ENCODE results near the gene MYRIP. TPM values are rescaled to one million over a fixed set of nuclear protein-coding genes. Genes with fewer than 3 reads are reported as not detected.

MYRIP gene
- polyA plus RNA-seq, 1 of the 3 experiments (the other 2 are of a cell fraction), result 1.2 TPM

- H4K20me1 ChIP-seq (ENCODE audit: insufficient read depth), result no peaks in the 10 kb centered on the region
- TF ChIP-seq RAD21 (IDR thresholded peaks at IDR 0.05; ENCODE audit: low read length), result no peak
- no peak for TF ChIP-seq YY1 (IDR thresholded peaks at IDR 0.05; ENCODE audit: low read depth)
- TF ChIP-seq, protein P1, sequence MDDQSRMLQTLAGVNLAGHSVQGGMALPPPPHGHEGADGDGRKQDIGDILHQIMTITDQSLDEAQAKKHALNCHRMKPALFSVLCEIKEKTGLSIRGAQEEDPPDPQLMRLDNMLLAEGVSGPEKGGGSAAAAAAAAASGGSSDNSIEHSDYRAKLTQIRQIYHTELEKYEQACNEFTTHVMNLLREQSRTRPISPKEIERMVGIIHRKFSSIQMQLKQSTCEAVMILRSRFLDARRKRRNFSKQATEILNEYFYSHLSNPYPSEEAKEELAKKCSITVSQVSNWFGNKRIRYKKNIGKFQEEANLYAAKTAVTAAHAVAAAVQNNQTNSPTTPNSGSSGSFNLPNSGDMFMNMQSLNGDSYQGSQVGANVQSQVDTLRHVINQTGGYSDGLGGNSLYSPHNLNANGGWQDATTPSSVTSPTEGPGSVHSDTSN (IDR thresholded peaks at IDR 0.05), result no peak
- TF ChIP-seq TCF12 (IDR thresholded peaks at IDR 0.05), result no peak
- TF ChIP-seq GABPA (IDR thresholded peaks at IDR 0.05; ENCODE audit: low read depth), result no peak
- no peak for TF ChIP-seq MEF2A (IDR thresholded peaks at IDR 0.05; ENCODE audit: borderline replicate concordance, low read depth)
- TF ChIP-seq, protein P2, sequence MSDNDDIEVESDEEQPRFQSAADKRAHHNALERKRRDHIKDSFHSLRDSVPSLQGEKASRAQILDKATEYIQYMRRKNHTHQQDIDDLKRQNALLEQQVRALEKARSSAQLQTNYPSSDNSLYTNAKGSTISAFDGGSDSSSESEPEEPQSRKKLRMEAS (IDR thresholded peaks at IDR 0.05; ENCODE audit: low read depth), result no peak
- no peak for TF ChIP-seq SMC3 (IDR thresholded peaks at IDR 0.05; ENCODE audit: low read depth, low read length)
- no peak for TF ChIP-seq FOSL2 (IDR thresholded peaks at IDR 0.05; ENCODE audit: borderline replicate concordance, low read depth)
- H3K79me2 ChIP-seq (ENCODE audit: insufficient read depth), result no peaks in the 10 kb centered on the region
- no peak for DNase-seq
- no peaks in the 10 kb centered on the region; a peak in 1 of 4 replicates for H3K4me1 ChIP-seq (ENCODE audit: control insufficient read depth in 1 of 2, insufficient read depth in 2 of 2, low read depth in 1 of 2, low read length in 1 of 2)
- H2AFZ ChIP-seq (ENCODE audit: low read depth), result no peak overlapping the region
- no peak overlapping the region for H3K4me2 ChIP-seq
- no peaks in the 10 kb centered on the region for H3F3A ChIP-seq (replicated peaks; ENCODE audit: insufficient read depth)
- no peak overlapping the region for H3K27ac ChIP-seq (ENCODE audit: low read depth in 2 of 2, low read length in 1 of 2)
- no peak overlapping the region for H3K9ac ChIP-seq
- no peaks in the 10 kb centered on the region for H3K27me3 ChIP-seq (ENCODE audit: insufficient read depth)
- 8% methylated on average over 1 of the region's 1 CpG for WGBS (ENCODE audit: low lambda C conversion rate)
- POLR2A ChIA-PET, result no interaction called here
- no peaks in the 10 kb centered on the region for H3K36me3 ChIP-seq (replicated peaks in 1 of 2; ENCODE audit: control insufficient read depth in 1 of 2, insufficient read depth in 2 of 2, low read length in 1 of 2)
- H3K9me3 ChIP-seq, result no peaks in the 10 kb centered on the region
- no peaks in the 10 kb centered on the region; the same call in 1 of the 2 replicates for H3K9me2 ChIP-seq
- no peak overlapping the region for H3K4me3 ChIP-seq (ENCODE audit: low read depth in 2 of 2, low read length in 1 of 2)
- CTCF ChIA-PET, result no interaction called here
These were observed 446.1 kb downstream of the MYRIP start for GRCh38 chr3:40255532-40255931.

DNA sequence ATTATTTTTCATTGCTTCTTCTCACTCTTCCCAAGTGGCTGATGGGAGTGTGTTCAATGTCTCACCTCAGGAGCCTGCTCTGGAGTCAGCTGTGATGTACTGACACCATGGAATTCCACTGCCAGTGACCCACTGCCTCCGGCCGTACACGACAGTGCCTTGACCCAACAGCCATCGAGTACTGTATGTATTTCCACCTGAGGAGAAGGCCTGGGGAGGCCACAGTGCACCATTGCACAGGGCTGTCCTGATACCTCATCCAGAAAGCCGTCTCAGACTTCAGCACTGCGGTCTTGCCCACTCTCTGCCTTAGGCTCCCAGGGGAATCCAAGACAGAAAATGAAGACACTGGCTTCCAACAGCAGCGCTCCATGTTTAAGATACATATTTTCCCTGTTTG, 448.7 kb downstream of the MYRIP start:
- no peak for DNase-seq
- H3F3A ChIP-seq (replicated peaks; ENCODE audit: insufficient read depth), result no peaks in the 10 kb centered on the region
- no peaks in the 10 kb centered on the region for H3K27me3 ChIP-seq (ENCODE audit: insufficient read depth)
- no peak overlapping the region for H2AFZ ChIP-seq (ENCODE audit: low read depth)
- no peak overlapping the region for H3K9ac ChIP-seq
- no peaks in the 10 kb centered on the region for H3K36me3 ChIP-seq (replicated peaks in 1 of 2; ENCODE audit: control insufficient read depth in 1 of 2, insufficient read depth in 2 of 2, low read length in 1 of 2)
- ChIA-PET CTCF (interaction anchor here (0.9 to 1.2 kb wide), 2 partner anchors 14 to 29 kb away, joined by 3 read pairs; no protein-coding TSS in a partner anchor), POLR2A (no interaction called here)
- H3K27ac ChIP-seq (ENCODE audit: low read depth in 2 of 2, low read length in 1 of 2), result no peak overlapping the region
- H3K4me1 ChIP-seq (ENCODE audit: control insufficient read depth in 1 of 2, insufficient read depth in 2 of 2, low read depth in 1 of 2, low read length in 1 of 2), result no peaks in the 10 kb centered on the region; a peak in 1 of 4 replicates
- no peaks in the 10 kb centered on the region for H3K9me3 ChIP-seq
- H3K9me2 ChIP-seq, result no peaks in the 10 kb centered on the region; the same call in 1 of the 2 replicates
- no peaks in the 10 kb centered on the region for H4K20me1 ChIP-seq (ENCODE audit: insufficient read depth)
- no peak overlapping the region for H3K4me2 ChIP-seq
- WGBS (ENCODE audit: low lambda C conversion rate), result 72% methylated on average over 7 of the region's 7 CpGs
- H3K4me3 ChIP-seq (ENCODE audit: low read depth in 2 of 2, low read length in 1 of 2), result no peak overlapping the region
- no peaks in the 10 kb centered on the region for H3K79me2 ChIP-seq (ENCODE audit: insufficient read depth)
- TF ChIP-seq NFIC (IDR thresholded peaks at IDR 0.05; ENCODE audit: borderline replicate concordance), result no peak
- TF ChIP-seq, protein P3, sequence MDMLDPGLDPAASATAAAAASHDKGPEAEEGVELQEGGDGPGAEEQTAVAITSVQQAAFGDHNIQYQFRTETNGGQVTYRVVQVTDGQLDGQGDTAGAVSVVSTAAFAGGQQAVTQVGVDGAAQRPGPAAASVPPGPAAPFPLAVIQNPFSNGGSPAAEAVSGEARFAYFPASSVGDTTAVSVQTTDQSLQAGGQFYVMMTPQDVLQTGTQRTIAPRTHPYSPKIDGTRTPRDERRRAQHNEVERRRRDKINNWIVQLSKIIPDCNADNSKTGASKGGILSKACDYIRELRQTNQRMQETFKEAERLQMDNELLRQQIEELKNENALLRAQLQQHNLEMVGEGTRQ (IDR thresholded peaks at IDR 0.05; ENCODE audit: borderline replicate concordance, low read depth, low read length), result no peak
- TF ChIP-seq TCF12 (IDR thresholded peaks at IDR 0.05), result no peak
- TF ChIP-seq IRF3 (IDR thresholded peaks at IDR 0.05; ENCODE audit: low read depth, low read length), result no peak
- no peak for TF ChIP-seq GATA2 (CRISPR knock-in tag; IDR thresholded peaks at IDR 0.05)
- TF ChIP-seq MXI1 (IDR thresholded peaks at IDR 0.05; ENCODE audit: low read depth, low read length), result no peak
- no peak for TF ChIP-seq REST (IDR thresholded peaks at IDR 0.05; ENCODE audit: low read depth, low read length)
- no peak for TF ChIP-seq RXRA (IDR thresholded peaks at IDR 0.05; ENCODE audit: borderline replicate concordance, low read depth)
- TF ChIP-seq JUND (IDR thresholded peaks at IDR 0.05), result no peak
- TF ChIP-seq, protein P4, sequence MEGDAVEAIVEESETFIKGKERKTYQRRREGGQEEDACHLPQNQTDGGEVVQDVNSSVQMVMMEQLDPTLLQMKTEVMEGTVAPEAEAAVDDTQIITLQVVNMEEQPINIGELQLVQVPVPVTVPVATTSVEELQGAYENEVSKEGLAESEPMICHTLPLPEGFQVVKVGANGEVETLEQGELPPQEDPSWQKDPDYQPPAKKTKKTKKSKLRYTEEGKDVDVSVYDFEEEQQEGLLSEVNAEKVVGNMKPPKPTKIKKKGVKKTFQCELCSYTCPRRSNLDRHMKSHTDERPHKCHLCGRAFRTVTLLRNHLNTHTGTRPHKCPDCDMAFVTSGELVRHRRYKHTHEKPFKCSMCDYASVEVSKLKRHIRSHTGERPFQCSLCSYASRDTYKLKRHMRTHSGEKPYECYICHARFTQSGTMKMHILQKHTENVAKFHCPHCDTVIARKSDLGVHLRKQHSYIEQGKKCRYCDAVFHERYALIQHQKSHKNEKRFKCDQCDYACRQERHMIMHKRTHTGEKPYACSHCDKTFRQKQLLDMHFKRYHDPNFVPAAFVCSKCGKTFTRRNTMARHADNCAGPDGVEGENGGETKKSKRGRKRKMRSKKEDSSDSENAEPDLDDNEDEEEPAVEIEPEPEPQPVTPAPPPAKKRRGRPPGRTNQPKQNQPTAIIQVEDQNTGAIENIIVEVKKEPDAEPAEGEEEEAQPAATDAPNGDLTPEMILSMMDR (IDR thresholded peaks at IDR 0.05), result no peak
- no peak for TF ChIP-seq NRF1 (IDR thresholded peaks at IDR 0.05; ENCODE audit: low read depth, low read length)
- TF ChIP-seq RCOR1 (IDR thresholded peaks at IDR 0.05; ENCODE audit: low read length), result no peak

Measured in SK-N-SH (cell line).